Smooth muscle cell (in vitro differentiated cells): ENCODE measurements around the gene CALML4. TPM values are rescaled to one million over a fixed set of nuclear protein-coding genes. Genes with fewer than 3 reads are reported as not detected.

Experiments
- DNase-seq: peaks from one replicate; lab custom pipeline; 2025; ENCODE audit not compliant: unreplicated experiment; lab: John Stamatoyannopoulos, UW
- H2AFZ ChIP-seq: fragments of 200-600 bp; sonication (generic); 2 replicates; pipeline ENCODE4 v1.6.0; 2016; ENCODE audit warnings: antibody characterized with exemption, low read depth, mild to moderate bottlenecking
- H3F3A ChIP-seq: fragments of 200-600 bp; sonication (generic); 2 replicates; pipeline ENCODE4 v1.6.0; 2017; ENCODE audit warnings: antibody characterized with exemption, low read depth
- H3K27ac ChIP-seq: fragments of 200-600 bp; sonication (generic); 2 replicates; pipeline ENCODE4 v1.5.1; 2016; ENCODE audit warnings: low read depth, mild to moderate bottlenecking
- H3K27me3 ChIP-seq: fragments of 200-600 bp; sonication (generic); 2 replicates; pipeline ENCODE4 v1.6.1; 2016; ENCODE audit warnings: low read depth, mild to moderate bottlenecking
- H3K36me3 ChIP-seq: fragments of 200-600 bp; sonication (generic); 2 replicates; pipeline ENCODE4 v1.5.1; 2016; ENCODE audit warnings: low read depth
- H3K4me1 ChIP-seq: fragments of 200-600 bp; sonication (generic); 2 replicates; pipeline ENCODE4 v1.5.1; 2016; ENCODE audit warnings: low read depth
- H3K4me2 ChIP-seq: fragments of 200-600 bp; sonication (generic); 2 replicates; pipeline ENCODE4 v1.6.0; 2016; ENCODE audit warnings: mild to moderate bottlenecking
- H3K4me3 ChIP-seq: fragments of 200-600 bp; sonication (generic); 2 replicates; pipeline ENCODE4 v1.5.1; 2016; ENCODE audit warnings: mild to moderate bottlenecking
- H3K79me2 ChIP-seq: fragments of 200-600 bp; sonication (generic); 2 replicates; pipeline ENCODE4 v1.6.0; 2016; ENCODE audit warnings: low read depth, mild to moderate bottlenecking
- H3K9ac ChIP-seq: fragments of 200-600 bp; sonication (generic); 2 replicates; pipeline ENCODE4 v1.6.0; 2016; ENCODE audit warnings: low read depth
- H3K9me3 ChIP-seq: fragments of 200-600 bp; sonication (generic); replicated peaks from 2 replicates; pipeline ENCODE4 v1.5.1; 2016; ENCODE audit warnings: low read depth
- H4K20me1 ChIP-seq: fragments of 200-600 bp; sonication (generic); 2 replicates; pipeline ENCODE4 v1.6.0; 2016; ENCODE audit warnings: low read depth
- WGBS: methylation state at CpG from one replicate; pipeline ENCODE4 v1.1.7; 2016; ENCODE audit warnings: low lambda C conversion rate; 5-methylcytosine and 5-hydroxymethylcytosine counted together
- polyA plus RNA-seq: library from polyadenylated mRNA; unstranded; fragments of >200 nt; fragmentation: Nextera tagmentation; extraction: Ambion mirVana; gene quantifications from 2 replicates; pipeline ENCODE4 v1.2.1, GENCODE V29; 2016
- total RNA-seq: library from RNA; depleted of rRNA; stranded (reverse); fragments of >200 nt; gene quantifications from 2 replicates; pipeline ENCODE4 v1.2.3, GENCODE V29; 2014
- TF ChIP-seq, protein P1 (sequence below): fragments of 200-600 bp; sonication (generic); IDR thresholded peaks from 2 replicates; pipeline ENCODE4 v1.5.1; 2017; ENCODE audit warnings: borderline replicate concordance, mild to moderate bottlenecking, antibody characterized with exemption; ENCODE audit not compliant: insufficient read depth, poor library complexity, severe bottlenecking

The CALML4 gene
- total and polyA plus RNA-seq, 2 experiments from 2014 or later = 1.3 to 2.6 TPM

DNA sequence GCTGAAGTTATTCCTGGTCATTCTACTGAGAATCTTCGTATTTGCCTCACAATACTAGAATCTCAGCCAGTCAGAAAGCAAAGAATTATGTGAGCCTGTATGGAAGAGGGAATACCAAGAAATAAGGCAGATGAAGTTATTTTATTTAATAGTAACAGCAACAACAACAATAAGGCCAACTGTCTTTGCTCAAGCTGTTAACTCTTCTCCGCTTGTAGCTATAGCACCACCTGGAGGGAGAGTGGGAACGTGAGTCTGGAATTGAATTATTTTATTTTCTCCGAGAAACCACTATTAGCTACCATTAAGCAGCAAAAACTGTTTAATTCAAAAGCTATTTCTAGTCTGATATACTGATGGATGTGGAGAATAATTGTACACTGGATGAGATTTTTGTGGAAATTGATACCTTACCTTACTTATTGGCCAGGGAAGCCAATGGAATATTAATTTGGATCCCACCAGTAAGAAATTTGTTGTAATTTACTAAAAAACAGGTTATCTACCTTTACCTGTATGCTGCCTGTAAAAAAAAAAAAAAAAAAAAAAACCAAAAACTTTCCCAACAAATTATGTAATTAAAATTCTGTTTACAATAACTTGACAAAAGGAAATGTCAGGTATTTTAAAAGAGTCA, 50.1 kb downstream of the CALML4 start:
- 54% methylated on average over 4 of the region's 4 CpGs for WGBS

DNA sequence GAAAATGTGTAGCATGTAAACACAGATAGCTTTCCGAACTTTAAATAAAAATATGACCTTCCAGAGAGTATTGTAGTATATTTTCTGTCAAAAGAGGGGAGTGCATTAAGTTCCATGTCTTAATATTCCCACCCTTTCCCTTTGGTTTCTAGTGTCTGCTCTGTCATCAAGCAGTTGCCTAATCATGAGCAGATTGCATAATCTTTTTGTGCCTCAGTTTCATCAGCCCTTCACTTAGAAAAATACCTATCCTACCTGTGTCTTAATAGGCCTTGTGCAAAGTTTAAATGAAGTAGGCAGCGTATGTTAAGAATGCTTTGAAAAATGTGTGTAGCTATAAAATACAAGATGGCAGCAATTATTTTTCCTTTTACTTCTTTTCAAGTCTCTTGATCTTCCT, 52.8 kb downstream of the CALML4 start:
- H4K20me1 ChIP-seq = peaks cover 34% of the 10 kb centered on the region
- no peaks in the 10 kb centered on the region for H3F3A ChIP-seq
- no peak overlapping the region for H2AFZ ChIP-seq
- WGBS = 92% methylated on average over 2 of the region's 2 CpGs
- no peak overlapping the region for H3K27ac ChIP-seq
- no peaks in the 10 kb centered on the region for H3K36me3 ChIP-seq
- no peak overlapping the region for H3K4me2 ChIP-seq
- H3K4me3 ChIP-seq = no peak overlapping the region
- TF ChIP-seq, protein P1, sequence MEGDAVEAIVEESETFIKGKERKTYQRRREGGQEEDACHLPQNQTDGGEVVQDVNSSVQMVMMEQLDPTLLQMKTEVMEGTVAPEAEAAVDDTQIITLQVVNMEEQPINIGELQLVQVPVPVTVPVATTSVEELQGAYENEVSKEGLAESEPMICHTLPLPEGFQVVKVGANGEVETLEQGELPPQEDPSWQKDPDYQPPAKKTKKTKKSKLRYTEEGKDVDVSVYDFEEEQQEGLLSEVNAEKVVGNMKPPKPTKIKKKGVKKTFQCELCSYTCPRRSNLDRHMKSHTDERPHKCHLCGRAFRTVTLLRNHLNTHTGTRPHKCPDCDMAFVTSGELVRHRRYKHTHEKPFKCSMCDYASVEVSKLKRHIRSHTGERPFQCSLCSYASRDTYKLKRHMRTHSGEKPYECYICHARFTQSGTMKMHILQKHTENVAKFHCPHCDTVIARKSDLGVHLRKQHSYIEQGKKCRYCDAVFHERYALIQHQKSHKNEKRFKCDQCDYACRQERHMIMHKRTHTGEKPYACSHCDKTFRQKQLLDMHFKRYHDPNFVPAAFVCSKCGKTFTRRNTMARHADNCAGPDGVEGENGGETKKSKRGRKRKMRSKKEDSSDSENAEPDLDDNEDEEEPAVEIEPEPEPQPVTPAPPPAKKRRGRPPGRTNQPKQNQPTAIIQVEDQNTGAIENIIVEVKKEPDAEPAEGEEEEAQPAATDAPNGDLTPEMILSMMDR = no peak
- H3K4me1 ChIP-seq = no peaks in the 10 kb centered on the region
- no peak overlapping the region for H3K9ac ChIP-seq
- DNase-seq = no peak
- peaks cover 5% of the 10 kb centered on the region for H3K79me2 ChIP-seq
- H3K9me3 ChIP-seq = no peaks in the 10 kb centered on the region
- H3K27me3 ChIP-seq = no peaks in the 10 kb centered on the region

More for the DNA sequence above, 50.1 kb downstream of the CALML4 start:
- no peak overlapping the region for H3K27ac ChIP-seq
- no peak for DNase-seq
- H3K4me1 ChIP-seq = no peaks in the 10 kb centered on the region
- TF ChIP-seq, protein P1 = peak; percentile 79
- peaks cover 18% of the 10 kb centered on the region for H4K20me1 ChIP-seq
- no peaks in the 10 kb centered on the region for H3K9me3 ChIP-seq
- H2AFZ ChIP-seq = no peak overlapping the region
- H3K9ac ChIP-seq = no peak overlapping the region
- no peak overlapping the region for H3K4me2 ChIP-seq
- H3K79me2 ChIP-seq = no peaks in the 10 kb centered on the region
- H3K27me3 ChIP-seq = no peaks in the 10 kb centered on the region
- H3K36me3 ChIP-seq = no peaks in the 10 kb centered on the region
- H3F3A ChIP-seq = no peaks in the 10 kb centered on the region
- no peak overlapping the region for H3K4me3 ChIP-seq

DNA sequence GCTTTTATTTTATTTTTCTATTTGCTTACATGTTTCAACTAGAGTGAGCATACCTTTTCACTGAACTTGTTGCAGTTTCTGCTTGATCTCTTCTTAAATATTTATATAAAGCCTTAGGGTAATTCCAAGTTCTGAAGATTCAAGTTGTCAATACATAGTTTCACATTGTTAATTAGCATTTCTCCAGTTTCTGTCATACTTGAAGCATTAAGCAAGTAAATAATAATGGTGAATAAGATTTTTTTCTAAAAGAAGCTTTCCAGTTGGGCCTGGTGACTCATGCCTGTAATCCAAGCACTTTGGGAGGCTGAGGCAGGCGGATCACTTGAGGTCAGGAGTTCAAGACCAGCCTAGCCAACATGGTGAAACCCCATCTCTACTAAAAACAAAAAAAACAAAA, 53.9 kb downstream of the CALML4 start:
- TF ChIP-seq, protein P1 = no peak
- Histone ChIP-seq H4K20me1 (peaks cover 40% of the 10 kb centered on the region), H3K36me3 (peaks cover 9% of the 10 kb centered on the region), H3K27me3 (no peaks in the 10 kb centered on the region), H3K4me3 (no peak overlapping the region), H3K4me1 (no peaks in the 10 kb centered on the region), H3K9ac (no peak overlapping the region), H3K27ac (no peak overlapping the region), H3F3A (no peaks in the 10 kb centered on the region), H3K4me2 (no peak overlapping the region), H3K9me3 (no peaks in the 10 kb centered on the region), H3K79me2 (peaks cover 5% of the 10 kb centered on the region), H2AFZ (no peak overlapping the region)
- DNase-seq = no peak
- WGBS = 75% methylated on average over 1 of the region's 1 CpG

DNA sequence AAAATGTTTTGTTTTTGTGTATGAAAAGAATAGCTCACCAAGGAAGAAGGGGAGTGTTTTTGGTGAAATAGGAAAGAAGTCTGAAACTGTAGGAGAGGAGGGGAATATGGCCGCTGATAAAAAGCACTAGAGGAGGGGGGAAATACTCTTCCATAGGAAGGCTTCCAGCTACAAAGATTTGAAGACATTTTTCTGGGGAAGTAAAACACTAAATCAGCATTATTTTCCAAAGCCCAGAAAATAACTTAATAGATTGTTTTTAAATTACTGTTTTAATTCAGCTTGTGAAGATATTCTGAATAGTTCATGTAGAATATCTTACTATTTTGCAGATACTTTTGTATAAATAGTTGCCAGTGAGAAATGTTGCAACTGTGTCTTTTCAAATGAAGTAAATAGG, 54.9 kb downstream of the CALML4 start:
- peaks cover 11% of the 10 kb centered on the region for H3K36me3 ChIP-seq
- H3K79me2 ChIP-seq = peaks cover 5% of the 10 kb centered on the region
- no peak overlapping the region for H3K4me3 ChIP-seq
- H4K20me1 ChIP-seq = peaks cover 40% of the 10 kb centered on the region
- TF ChIP-seq, protein P1 = no peak
- 92% methylated on average over 1 of the region's 1 CpG for WGBS
- no peak overlapping the region for H3K27ac ChIP-seq
- no peaks in the 10 kb centered on the region for H3K9me3 ChIP-seq
- H3F3A ChIP-seq = no peaks in the 10 kb centered on the region
- H3K9ac ChIP-seq = no peak overlapping the region
- no peak overlapping the region for H3K4me2 ChIP-seq
- H3K27me3 ChIP-seq = no peaks in the 10 kb centered on the region
- no peak overlapping the region for H2AFZ ChIP-seq
- H3K4me1 ChIP-seq = no peaks in the 10 kb centered on the region
- DNase-seq = no peak
